IMR-90 (cell line): ENCODE measurements around the gene MBD2. TPM values are rescaled to one million over a fixed set of nuclear protein-coding genes. Genes with fewer than 3 reads are reported as not detected.

Experiments used
- ATAC-seq: fragments of 200-7000 bp; cut with Tn5 transposase; 2 replicates; pipeline ENCODE4 v1.9.1; 2020; ENCODE audit warnings: low read depth, mild to moderate bottlenecking, moderate library complexity
- BruUV-seq: library from RNA; stranded (reverse); fragments of 400-500 nt; replicated peaks from 2 replicates; lab custom pipeline; 2021; lab: Mats Ljungman, UMichigan
- CTCF ChIA-PET: fragments of 300-600 bp; formaldehyde crosslinking; extraction: SDS; loops from one replicate; lab custom pipeline; 2021; ENCODE audit warnings: antibody characterized with exemption; lab: Yijun Ruan, JAX
- POLR2A ChIA-PET: fragments of 300-600 bp; sonication (Branson Sonifier 250); formaldehyde crosslinking; loops from one replicate; lab custom pipeline; 2022; ENCODE audit warnings: antibody characterized with exemption; ENCODE audit not compliant: unreplicated experiment; lab: Charles Lee
- DNase-seq: peaks from one replicate; pipeline ENCODE4 v3.0.0; 2013
- H2AFZ ChIP-seq: replicated peaks from 2 replicates; pipeline ENCODE3; 2013; ENCODE audit warnings: low read length, mild to moderate bottlenecking; ENCODE audit not compliant: poor library complexity
- H2AK5ac ChIP-seq: 2 replicates; pipeline ENCODE4 v1.6.1; 2013; ENCODE audit warnings: low read depth, low read length, inconsistent platforms
- H2AK9ac ChIP-seq: replicated peaks from 2 replicates; pipeline ENCODE3; 2013; ENCODE audit warnings: mild to moderate bottlenecking, low read depth, low read length, moderate library complexity; ENCODE audit not compliant: poor library complexity
- H2BK120ac ChIP-seq: 2 replicates; pipeline ENCODE4 v1.6.1; 2013; ENCODE audit warnings: low read depth, low read length, inconsistent platforms
- H2BK15ac ChIP-seq: 3 replicates; pipeline ENCODE4 v1.6.1; 2013; ENCODE audit warnings: low read depth, low read length, inconsistent platforms
- H2BK20ac ChIP-seq: 2 replicates; pipeline ENCODE4 v1.6.1; 2013; ENCODE audit warnings: low read depth, mild to moderate bottlenecking, inconsistent platforms, low read length, moderate library complexity
- H2BK5ac ChIP-seq: 2 replicates; pipeline ENCODE4 v1.6.1; 2013; ENCODE audit warnings: mild to moderate bottlenecking, low read depth, low read length, inconsistent platforms; ENCODE audit not compliant: poor library complexity, severe bottlenecking
- H3K14ac ChIP-seq: replicated peaks from 2 replicates; pipeline ENCODE4 v1.6.1; 2013; ENCODE audit warnings: low read depth, low read length, inconsistent platforms
- H3K18ac ChIP-seq: 2 replicates; pipeline ENCODE4 v1.6.1; 2013; ENCODE audit warnings: low read depth, low read length, control low read depth
- H3K23ac ChIP-seq: 2 replicates; pipeline ENCODE4 v1.6.1; 2013; ENCODE audit warnings: low read depth, low read length, inconsistent platforms
- H3K27ac ChIP-seq: 2 replicates; pipeline ENCODE4 v1.5.1; 2013; ENCODE audit warnings: mild to moderate bottlenecking, control low read depth, low read length; ENCODE audit not compliant: insufficient read depth
- H3K27me3 ChIP-seq: 2 replicates; pipeline ENCODE4 v1.6.1; 2013; ENCODE audit warnings: low read length; ENCODE audit not compliant: control insufficient read depth, insufficient read depth
- H3K36me3 ChIP-seq: 2 replicates; pipeline ENCODE4 v1.6.1; 2013; ENCODE audit warnings: low read length, mixed read lengths; ENCODE audit not compliant: control insufficient read depth, insufficient read depth
- H3K4ac ChIP-seq: 2 replicates; pipeline ENCODE4 v1.6.1; 2013; ENCODE audit warnings: low read depth, low read length, inconsistent platforms
- H3K4me1 ChIP-seq: 2 replicates; pipeline ENCODE4 v1.6.1; 2013; ENCODE audit warnings: low read length, mixed read lengths; ENCODE audit not compliant: control insufficient read depth, insufficient read depth
- H3K4me2 ChIP-seq: 2 replicates; pipeline ENCODE4 v1.6.1; 2013; ENCODE audit warnings: low read depth, mild to moderate bottlenecking, control low read depth, low read length, moderate library complexity
- H3K4me3 ChIP-seq: 2 replicates; pipeline ENCODE4 v1.5.1; 2013; ENCODE audit warnings: low read depth, mild to moderate bottlenecking, control low read depth, low read length, moderate library complexity; ENCODE audit not compliant: insufficient read depth
- H3K56ac ChIP-seq: 2 replicates; pipeline ENCODE4 v1.6.1; 2013; ENCODE audit warnings: low read length, inconsistent platforms; ENCODE audit not compliant: insufficient read depth; ENCODE audit errors: extremely low read depth
- H3K79me1 ChIP-seq, 2 experiments: 2 replicates each; pipeline ENCODE4 v1.6.1; 2013; ENCODE audit warnings: low read length in 2 of 2, inconsistent platforms in 1 of 2, low read depth in 1 of 2
- H3K9ac ChIP-seq: 2 replicates; pipeline ENCODE4 v1.6.1; 2013; ENCODE audit warnings: low read depth, low read length, control low read depth
- H3K9me1 ChIP-seq: 2 replicates; pipeline ENCODE4 v1.6.1; 2013; ENCODE audit warnings: low read length, inconsistent platforms; ENCODE audit not compliant: insufficient read depth
- H3K9me3 ChIP-seq: 2 replicates; pipeline ENCODE4 v1.6.1; 2013; ENCODE audit warnings: low read length; ENCODE audit not compliant: control insufficient read depth, insufficient read depth
- H4K20me1 ChIP-seq: 2 replicates; pipeline ENCODE4 v1.6.1; 2013; ENCODE audit warnings: low read length, inconsistent platforms; ENCODE audit not compliant: insufficient read depth
- H4K5ac ChIP-seq: 2 replicates; pipeline ENCODE4 v1.6.1; 2013; ENCODE audit warnings: mild to moderate bottlenecking, low read depth, low read length, control low read depth
- H4K8ac ChIP-seq, 2 experiments: 2 replicates each; pipeline ENCODE4 v1.6.1; 2013; ENCODE audit warnings: low read depth in 2 of 2, low read length in 2 of 2, control low read depth in 1 of 2, inconsistent platforms in 1 of 2
- H4K91ac ChIP-seq: 2 replicates; pipeline ENCODE4 v1.6.1; 2013; ENCODE audit warnings: low read depth, low read length, inconsistent platforms; ENCODE audit not compliant: insufficient read depth
- CHD1 ChIP-seq: IDR thresholded peaks from 2 replicates; pipeline ENCODE4 v1.6.1; 2012; ENCODE audit warnings: low read depth, low read length, improper control_type of control experiment
- CTCF ChIP-seq: conservative IDR thresholded peaks from 2 replicates; pipeline ENCODE4 v1.5.1; 2012; ENCODE audit warnings: mild to moderate bottlenecking, low read depth, low read length, improper control_type of control experiment
- ELK1 ChIP-seq: fragments of 150-350 bp; IDR thresholded peaks from 2 replicates; pipeline ENCODE4 v1.6.1; 2016; ENCODE audit warnings: low read depth, mild to moderate bottlenecking, low read length, moderate library complexity, borderline replicate concordance
- MXI1 ChIP-seq: IDR thresholded peaks from 2 replicates; pipeline ENCODE4 v1.6.1; 2012; ENCODE audit warnings: low read depth, mild to moderate bottlenecking, low read length, moderate library complexity, borderline replicate concordance
- POLR2A ChIP-seq: IDR thresholded peaks from 2 replicates; pipeline ENCODE4 v1.6.1; 2012; ENCODE audit warnings: mild to moderate bottlenecking, low read depth, low read length
- RAD21 ChIP-seq: IDR thresholded peaks from 2 replicates; pipeline ENCODE4 v1.6.1; 2012; ENCODE audit warnings: low read length, improper control_type of control experiment
- SMC3 ChIP-seq: fragments of 150-350 bp; IDR thresholded peaks from 2 replicates; pipeline ENCODE4 v1.6.1; 2016; ENCODE audit warnings: low read depth, mild to moderate bottlenecking, antibody characterized with exemption, low read length, moderate library complexity
- USF2 ChIP-seq: fragments of 150-350 bp; IDR thresholded peaks from 2 replicates; pipeline ENCODE4 v1.6.1; 2017; ENCODE audit warnings: mild to moderate bottlenecking, antibody characterized with exemption, low read length, low read depth
- WGBS, 2 experiments: methylation state at CpG; one replicate each; pipeline versions ENCODE4 v1.1.5 to v1.1.7; 2013; ENCODE audit warnings: missing lambda C conversion rate in 2 of 2; ENCODE audit not compliant: insufficient read length in 1 of 2; ENCODE audit errors: extremely low coverage in 2 of 2; 5-methylcytosine and 5-hydroxymethylcytosine counted together
- dilution Hi-C: fragments of 300-500 bp; cut with HindIII; formaldehyde crosslinking; loops from one replicate; pipeline ENCODE4 v1.14.3; 2018; ENCODE audit warnings: low sequenced_read_pairs; ENCODE audit not compliant: unreplicated experiment
- in situ Hi-C: fragments of 300-500 bp; cut with MboI; formaldehyde crosslinking; loops from 3 replicates; pipeline ENCODE4 v1.14.3; 2019; ENCODE audit warnings: low sequenced_read_pairs, inconsistent platforms, mixed read lengths
- intact Hi-C: fragments of 100-400 bp; cut with micrococcal nuclease; formaldehyde crosslinking; loops from 2 replicates; pipeline ENCODE4 v1.10.0; 2022
- polyA plus RNA-seq, 3 experiments: library from polyadenylated mRNA; depleted of rRNA; stranded (reverse); fragments of >200 nt; gene quantifications; 2 replicates each; pipeline ENCODE4 v1.2.3, GENCODE V29; 2012; ENCODE audit warnings: low replicate concordance in 1 of 3
- total RNA-seq: library from RNA; depleted of rRNA; stranded (reverse); fragments of >200 nt; gene quantifications from 2 replicates; pipeline ENCODE4 v1.2.3, GENCODE V29; 2012

Gene MBD2
- total and polyA plus RNA-seq, 2 of the 4 experiments (the other 2 are of a cell fraction), result 9.7 to 29.5 TPM

- no peak overlapping the region for H3K18ac ChIP-seq
- ChIA-PET POLR2A (interaction anchor here (0.7 kb wide), 1 partner anchor 49 kb away, joined by 4 read pairs; no protein-coding TSS in a partner anchor), CTCF (interaction anchor here (0.7 kb wide), 1 partner anchor 10 kb away, joined by 3 read pairs; no protein-coding TSS in a partner anchor)
- peaks cover 9 to 53% of the 10 kb centered on the region in 2 experiments; a peak in 3 of 4 replicates for H3K79me1 ChIP-seq
- in situ Hi-C loops, result no loop called here
- H3K9me3 ChIP-seq, result no peaks in the 10 kb centered on the region
- no TSS peak for BruUV-seq
- no peak overlapping the region for H2BK15ac ChIP-seq
- no peak for DNase-seq
- dilution Hi-C loops, result no loop called here
- H3K36me3 ChIP-seq, result no peaks in the 10 kb centered on the region
- intact Hi-C loops, result no loop called here
- ATAC-seq, result no peak
- H2AK5ac ChIP-seq, result no peak overlapping the region
- no peak overlapping the region for H3K56ac ChIP-seq
- H2BK20ac ChIP-seq, result no peak overlapping the region
- no peak overlapping the region for H2AFZ ChIP-seq
- no peak overlapping the region for H2BK120ac ChIP-seq
- H3K27me3 ChIP-seq, result no peaks in the 10 kb centered on the region
- no peak overlapping the region for H3K9ac ChIP-seq
- no peak overlapping the region for H3K23ac ChIP-seq
- H3K4me3 ChIP-seq, result no peak overlapping the region
- H4K8ac ChIP-seq, result no peak overlapping the region
- H3K4ac ChIP-seq, result no peak overlapping the region
- peaks cover 63% of the 10 kb centered on the region for H4K20me1 ChIP-seq
- no peak overlapping the region for H3K4me2 ChIP-seq
- TF ChIP-seq CTCF, result no peak
- no peak for TF ChIP-seq ELK1
- TF ChIP-seq MXI1, result no peak
- TF ChIP-seq CHD1, result no peak
- TF ChIP-seq POLR2A, result no peak
- no peak for TF ChIP-seq SMC3
- TF ChIP-seq USF2, result no peak
- no peak for TF ChIP-seq RAD21
- WGBS, 2 experiments, result no CpG with 5 or more reads among the region's 1 CpG
- no peak overlapping the region for H4K5ac ChIP-seq
- no peak overlapping the region for H2BK5ac ChIP-seq
- H2AK9ac ChIP-seq, result no peak overlapping the region
- H3K4me1 ChIP-seq, result peaks cover 2% of the 10 kb centered on the region; the same call in 1 of the 2 replicates
- H3K14ac ChIP-seq, result no peak overlapping the region
- peaks cover 9% of the 10 kb centered on the region for H3K9me1 ChIP-seq
- no peak overlapping the region for H4K91ac ChIP-seq
- H3K27ac ChIP-seq, result no peak overlapping the region
These were observed 6.8 kb downstream of the MBD2 start for GRCh38 chr18:54217624-54218023.
